RWPE2 (cell line): ENCODE measurements around the gene PRSS27.
"Not testable (repeated sequence)": the region's sequence is repeated elsewhere in the genome, so short reads cannot be mapped to it uniquely, and the experiment has no call there.

Source experiments
- ATAC-seq: fragments of 200-7000 bp; cut with Tn5 transposase; 3 replicates; pipeline ENCODE4 v1.9.1; 2021; ENCODE audit warnings: low read depth
- DNase-seq: peaks from one replicate; pipeline ENCODE4 v3.0.0-alpha.2; 2020; ENCODE audit warnings: low spot score
- H3K27ac ChIP-seq: fragments of 450-650 bp; 2 replicates; pipeline ENCODE4 v1.5.1; 2017; ENCODE audit warnings: mild to moderate bottlenecking; ENCODE audit not compliant: poor library complexity, severe bottlenecking
- H3K27me3 ChIP-seq: fragments of 250-450 bp; sonication (Bioruptor Pico); 2 replicates; pipeline ENCODE4 v1.5.1; 2021; ENCODE audit warnings: mild to moderate bottlenecking, moderate library complexity; ENCODE audit not compliant: insufficient read depth, poor library complexity, severe bottlenecking
- H3K36me3 ChIP-seq: fragments of 250-450 bp; sonication (Bioruptor Pico); 2 replicates; pipeline ENCODE4 v1.5.1; 2020; ENCODE audit warnings: low read depth, mild to moderate bottlenecking, moderate library complexity
- H3K4me1 ChIP-seq: fragments of 250-450 bp; sonication (Bioruptor Pico); 2 replicates; pipeline ENCODE4 v1.5.1; 2021; ENCODE audit warnings: mild to moderate bottlenecking, moderate library complexity; ENCODE audit not compliant: insufficient read depth, poor library complexity, severe bottlenecking
- H3K4me3 ChIP-seq: fragments of 250-450 bp; sonication (Bioruptor Pico); 2 replicates; pipeline ENCODE4 v1.5.1; 2021; ENCODE audit warnings: mild to moderate bottlenecking, moderate library complexity; ENCODE audit not compliant: severe bottlenecking
- H3K9me3 ChIP-seq: fragments of 250-450 bp; sonication (Bioruptor Pico); 2 replicates; pipeline ENCODE4 v1.5.1; 2021; ENCODE audit warnings: mild to moderate bottlenecking, moderate library complexity; ENCODE audit not compliant: severe bottlenecking
- CTCF ChIP-seq: fragments of 450-650 bp; IDR thresholded peaks from one replicate; pipeline ENCODE4 v1.5.1; 2017; ENCODE audit warnings: mild to moderate bottlenecking, moderate library complexity; ENCODE audit not compliant: poor library complexity, severe bottlenecking

Gene PRSS27

GRCh38 chr16:2682209-2683021 is 37.6 kb downstream of the PRSS27 start, which contains the start of gene KCTD5:
Gene KCTD5, plus strand, starts transcription at chr16:2682523. Its CDS starts 26 bp downstream, at chr16:2682549.
- ATAC-seq (peak; percentile 88), DNase-seq (peak; percentile 92)
- Histone ChIP-seq H3K27ac (peak within 1 kb of the TSS; percentile 60), H3K27me3 (no peaks in the 10 kb centered on the region), H3K9me3 (no peaks in the 10 kb centered on the region), H3K36me3 (0 out of 2 replicates have a peak, but pooled peaks cover 3% of the 10 kb centered on the region), H3K4me3 (peak within 1 kb of the TSS; percentile 88), H3K4me1 (peaks cover 6% of the 10 kb centered on the region)
- TF ChIP-seq CTCF, result no peak

GRCh38 chr16:2680360-2680759 is 39.7 kb downstream of the PRSS27 start:
- H3K27ac ChIP-seq, result peak overlapping the region; percentile 60
- ATAC-seq, H3K27me3 ChIP-seq, H3K9me3 ChIP-seq, DNase-seq, H3K4me3 ChIP-seq, H3K36me3 ChIP-seq, H3K4me1 ChIP-seq: not testable (repeated sequence)

- not testable (repeated sequence) for H3K27ac ChIP-seq, DNase-seq, H3K4me1 ChIP-seq, ATAC-seq, H3K9me3 ChIP-seq, H3K4me3 ChIP-seq, H3K27me3 ChIP-seq, H3K36me3 ChIP-seq
These were observed 40.1 kb downstream of the PRSS27 start for GRCh38 chr16:2679902-2680301.

GRCh38 chr16:2678206-2678965 is 41.6 kb downstream of the PRSS27 start:
- H3K4me3 ChIP-seq, ATAC-seq, H3K4me1 ChIP-seq, H3K27me3 ChIP-seq, H3K27ac ChIP-seq, DNase-seq, H3K9me3 ChIP-seq, H3K36me3 ChIP-seq: not testable (repeated sequence)

GRCh38 chr16:2676937-2677336 is 43.1 kb downstream of the PRSS27 start:
- not testable (repeated sequence) for H3K4me3 ChIP-seq, H3K36me3 ChIP-seq, ATAC-seq, DNase-seq, H3K27me3 ChIP-seq, H3K9me3 ChIP-seq, H3K27ac ChIP-seq
- peaks cover 10% of the 10 kb centered on the region for H3K4me1 ChIP-seq

- no peaks in the 10 kb centered on the region for H3K36me3 ChIP-seq
- no peak overlapping the region for H3K4me3 ChIP-seq
- DNase-seq (no peak), ATAC-seq (no peak)
- peaks cover 4% of the 10 kb centered on the region for H3K4me1 ChIP-seq
- H3K27ac ChIP-seq, result no peak overlapping the region
- TF ChIP-seq CTCF, result no peak
- H3K9me3 ChIP-seq, result no peaks in the 10 kb centered on the region
- no peaks in the 10 kb centered on the region for H3K27me3 ChIP-seq
These were observed 44.3 kb downstream of the PRSS27 start for GRCh38 chr16:2675714-2676113.
